ENCODE measurements around the gene SF1. TPM values are rescaled to one million over a fixed set of nuclear protein-coding genes. Genes with fewer than 3 reads are reported as not detected.

Gene SF1
- total RNA-seq, 1 donor from 2014 or later: 263 TPM

DNA sequence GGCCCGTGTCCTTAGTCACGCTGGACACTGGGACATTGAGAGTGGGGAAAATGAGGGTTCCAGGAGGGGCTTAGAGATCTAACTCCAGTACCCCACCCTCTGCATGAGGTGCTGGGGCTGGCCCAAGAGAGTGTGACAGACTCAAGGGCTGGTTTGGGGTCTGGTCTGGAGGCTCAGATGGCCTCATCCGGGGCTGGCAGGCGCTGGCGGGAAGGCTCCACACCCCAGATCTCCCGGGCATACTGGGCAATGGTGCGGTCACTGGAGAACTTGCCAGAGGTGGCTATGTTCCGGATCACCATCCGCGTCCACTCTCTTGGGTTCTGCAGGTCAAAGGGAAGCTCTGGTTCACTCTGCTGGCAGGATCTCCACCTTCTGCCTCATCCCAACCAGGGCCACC, 31.9 kb downstream of the SF1 start:
- no peak for DNase-seq (ENCODE audit: low spot score)

DNA sequence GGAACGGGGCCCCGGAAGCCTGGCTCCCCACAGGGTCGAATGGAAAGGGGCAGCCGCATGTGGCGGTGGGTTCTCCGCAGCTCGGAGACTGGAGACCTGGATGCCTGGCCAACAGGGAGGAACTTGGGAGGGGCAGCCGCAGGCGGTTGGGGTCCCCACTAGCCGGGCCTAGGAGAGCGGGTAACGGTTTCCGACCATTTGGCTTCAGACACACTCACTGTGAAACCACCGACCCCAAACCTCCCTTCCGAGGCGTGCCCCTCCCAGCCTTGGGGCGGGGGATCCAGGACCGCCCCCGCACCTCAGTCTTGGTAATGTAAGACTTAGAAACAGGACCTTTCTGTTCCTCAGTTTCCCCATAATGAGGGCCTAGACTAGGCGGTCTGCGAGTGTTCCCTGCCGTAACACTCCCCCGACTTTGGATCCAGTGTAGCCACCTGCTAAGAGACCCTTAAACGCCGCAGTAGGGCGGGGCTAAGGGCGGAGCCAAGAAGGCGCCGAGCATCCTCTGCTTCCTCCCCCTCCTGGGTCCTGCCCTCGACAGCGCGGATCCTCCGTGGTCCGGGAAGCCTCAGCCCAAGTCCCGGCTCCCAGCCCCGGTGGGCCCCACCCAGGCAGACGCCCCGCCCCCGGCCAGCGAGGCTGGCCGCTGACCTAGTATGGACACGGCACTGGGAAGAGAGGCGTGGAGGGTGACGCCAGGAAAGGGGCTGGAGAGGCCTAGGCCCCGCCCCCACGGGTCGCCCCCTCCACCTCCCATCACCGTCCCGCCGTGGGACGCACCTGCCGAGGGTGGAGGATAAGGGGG, 32.6 kb downstream of the SF1 start:
- peak; percentile 78 for DNase-seq (ENCODE audit: low spot score)

GRCh38 chr11:64745189-64745520, 33.2 kb downstream of the SF1 start:
- DNase-seq (ENCODE audit: low spot score): peak; percentile 77

DNA sequence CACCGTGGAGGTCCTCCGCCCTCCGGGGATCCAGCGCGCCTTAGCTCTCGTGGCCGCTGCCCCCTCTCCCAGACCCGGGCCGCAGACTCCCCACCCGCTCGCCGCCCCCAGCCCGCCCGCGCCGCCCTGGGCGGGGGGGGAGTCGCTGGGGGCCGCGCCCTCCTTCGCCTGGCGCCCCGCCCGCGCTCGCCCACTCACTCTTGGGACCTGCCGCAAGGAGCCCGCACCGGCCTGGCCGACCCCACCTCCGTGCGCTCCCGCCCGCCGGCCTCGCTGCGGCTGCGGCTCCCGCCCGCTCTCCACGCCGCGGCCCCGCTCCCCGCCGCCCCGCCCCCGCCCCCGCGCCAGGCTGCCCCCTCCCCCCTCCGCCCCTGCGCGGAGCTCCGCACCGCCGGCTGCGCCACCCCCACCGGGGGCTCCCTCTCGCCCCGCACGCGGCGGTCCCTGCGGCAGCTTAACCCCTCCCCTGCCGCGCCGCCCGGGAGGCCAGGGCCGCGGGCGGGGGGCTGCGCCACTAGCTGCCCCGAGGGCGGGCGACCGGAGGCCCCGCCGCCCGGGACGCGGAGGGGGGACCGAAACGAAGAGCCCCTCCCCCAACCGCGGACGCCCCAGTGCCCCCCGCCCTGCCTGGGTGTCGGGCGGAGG, 33.7 kb downstream of the SF1 start:
- DNase-seq (ENCODE audit: low spot score): no peak

- DNase-seq (ENCODE audit: low spot score): peak; percentile 73
Measured at GRCh38 chr11:64743591-64744543, 34.5 kb downstream of the SF1 start, which contains the start of gene RASGRP2. Gene RASGRP2, minus strand, starts transcription at chr11:64744142. Its CDS starts 1,276 bp downstream, at chr11:64742866.

GRCh38 chr11:64742889-64743590, 35.3 kb downstream of the SF1 start:
- peak; percentile 67 for DNase-seq (ENCODE audit: low spot score)

- no peak for DNase-seq (ENCODE audit: low spot score)
Measured at GRCh38 chr11:64742087-64742888, 36.1 kb downstream of the SF1 start.

- no peak for DNase-seq (ENCODE audit: low spot score)
Measured at GRCh38 chr11:64741375-64742086, 36.8 kb downstream of the SF1 start.

GRCh38 chr11:64739871-64740270, 38.5 kb downstream of the SF1 start:
- DNase-seq (ENCODE audit: low spot score): no peak

DNA sequence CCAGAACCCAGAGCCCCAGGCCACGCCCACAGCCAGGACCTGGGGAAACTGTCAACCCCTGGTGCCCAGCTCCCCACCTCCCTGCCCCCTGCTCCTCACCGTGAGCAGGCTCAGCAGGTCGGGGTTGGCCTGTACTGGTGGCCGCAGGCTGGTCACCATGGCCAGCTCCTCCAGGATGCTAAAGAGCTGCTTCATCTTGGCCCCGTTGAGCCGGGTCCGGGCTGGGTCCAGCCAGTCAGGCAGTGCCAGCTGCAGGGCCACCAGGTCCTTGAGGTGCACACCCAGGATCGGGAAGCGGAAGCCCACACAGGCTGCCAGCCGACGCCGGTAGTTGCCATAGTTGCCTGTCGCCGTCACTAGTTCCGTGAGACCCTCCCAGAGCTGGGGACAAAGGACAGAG, 41.7 kb downstream of the SF1 start:
- no peak for DNase-seq (ENCODE audit: low spot score)

DNA sequence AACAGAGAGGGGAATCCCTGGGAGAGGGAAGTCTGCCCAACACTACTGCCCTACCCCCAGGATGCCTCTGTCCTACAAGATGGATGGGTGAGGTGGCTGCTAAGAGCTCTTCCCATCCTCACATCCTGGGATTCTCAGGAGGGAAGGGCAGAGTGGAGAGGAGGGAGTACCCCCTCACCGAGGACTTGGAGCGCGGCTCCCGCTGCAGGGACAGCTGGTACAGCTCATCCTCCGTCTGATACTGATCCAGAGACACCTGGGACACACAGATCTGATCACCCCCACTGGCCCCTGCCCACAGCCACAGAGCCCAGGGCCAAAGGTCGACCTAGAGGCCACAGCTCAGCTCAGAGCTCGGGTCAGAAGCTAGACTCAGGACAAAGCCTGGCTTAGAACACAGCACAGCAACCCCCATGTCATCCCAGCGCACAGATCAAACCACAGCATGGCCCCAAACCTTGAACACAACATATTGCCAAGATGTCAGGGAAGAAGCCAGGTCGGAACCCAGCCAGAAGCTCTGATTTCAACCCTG, 42.5 kb downstream of the SF1 start:
- DNase-seq (ENCODE audit: low spot score): no peak

- DNase-seq (ENCODE audit: low spot score): no peak
Measured at GRCh38 chr11:64734811-64735724, 43.3 kb downstream of the SF1 start.

DNA sequence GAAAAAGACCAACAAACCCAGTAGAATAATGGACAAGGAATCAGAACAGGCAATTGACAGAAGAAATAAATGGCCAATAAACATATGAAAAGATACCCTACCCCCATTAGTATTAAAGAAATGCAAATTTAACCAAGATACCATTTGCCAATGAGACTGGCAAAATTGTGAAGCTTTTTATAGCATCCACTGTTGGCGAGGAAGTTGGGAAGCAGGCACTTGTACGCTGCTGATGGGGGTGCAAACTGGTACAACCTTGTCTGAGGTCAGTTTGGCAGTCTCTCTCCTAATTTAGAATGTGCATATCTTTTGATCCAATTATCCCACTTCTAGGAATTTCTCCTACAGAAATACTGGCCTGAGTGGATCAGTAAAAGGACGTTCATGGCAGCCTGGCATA, 46.7 kb downstream of the SF1 start:
- DNase-seq (ENCODE audit: low spot score): no peak

DNA sequence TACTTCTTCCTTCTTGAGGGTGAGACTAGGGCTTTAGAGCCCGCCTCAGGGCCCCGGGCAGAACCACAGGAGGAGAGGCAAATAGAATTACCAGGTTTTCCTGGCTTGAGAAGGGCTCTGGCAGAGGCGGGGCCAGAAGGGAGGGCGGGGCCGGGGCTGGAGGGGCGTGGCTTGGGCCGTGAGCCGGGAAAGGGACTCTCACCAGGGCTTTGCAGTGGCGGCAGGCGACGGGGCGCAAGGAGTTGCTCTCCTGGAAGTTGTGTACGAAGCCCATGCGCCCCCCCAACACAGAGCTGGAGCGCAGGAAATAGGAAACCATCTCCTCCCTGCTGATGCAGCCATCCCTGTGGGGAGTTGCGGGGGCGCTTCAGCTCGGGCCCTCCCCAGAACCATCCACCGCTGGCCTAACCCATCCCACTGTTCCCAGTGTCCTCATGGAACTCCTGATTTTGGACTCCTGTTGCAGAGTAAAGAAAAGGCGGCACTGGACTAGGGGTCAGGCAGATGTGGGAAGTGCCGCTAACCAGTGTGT, 48.4 kb downstream of the SF1 start:
- DNase-seq (ENCODE audit: low spot score): no peak

DNA sequence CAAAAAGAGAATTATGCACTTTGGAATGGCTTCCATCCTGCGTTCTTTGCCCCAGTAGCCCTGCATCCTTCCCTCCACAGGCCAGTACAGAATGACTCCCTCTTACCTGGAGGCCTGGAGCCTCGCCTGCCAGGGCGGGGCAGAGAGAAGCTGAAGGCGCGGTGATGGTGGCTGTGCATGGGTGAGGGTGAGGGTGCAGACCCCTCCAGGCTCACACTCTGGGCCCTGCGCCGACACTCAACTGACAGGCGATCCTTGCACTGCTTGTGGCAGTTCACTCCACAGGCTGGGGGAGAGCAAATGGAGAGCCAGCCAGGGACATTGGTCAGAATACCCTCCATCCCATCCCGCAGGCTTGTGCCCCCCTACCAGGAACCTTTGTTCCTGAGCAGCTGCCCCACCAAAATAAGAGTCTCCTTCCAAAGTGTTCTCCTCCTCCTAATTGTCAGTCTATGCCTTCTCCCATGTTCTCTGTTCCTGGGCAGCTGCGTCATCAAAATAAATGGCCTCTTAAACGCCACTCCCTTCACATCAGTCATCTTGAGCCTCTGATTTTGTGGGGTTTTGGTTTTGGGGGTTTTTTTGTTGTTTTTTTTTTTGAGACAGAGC, 49.5 kb downstream of the SF1 start:
- DNase-seq (ENCODE audit: low spot score): no peak

DNA sequence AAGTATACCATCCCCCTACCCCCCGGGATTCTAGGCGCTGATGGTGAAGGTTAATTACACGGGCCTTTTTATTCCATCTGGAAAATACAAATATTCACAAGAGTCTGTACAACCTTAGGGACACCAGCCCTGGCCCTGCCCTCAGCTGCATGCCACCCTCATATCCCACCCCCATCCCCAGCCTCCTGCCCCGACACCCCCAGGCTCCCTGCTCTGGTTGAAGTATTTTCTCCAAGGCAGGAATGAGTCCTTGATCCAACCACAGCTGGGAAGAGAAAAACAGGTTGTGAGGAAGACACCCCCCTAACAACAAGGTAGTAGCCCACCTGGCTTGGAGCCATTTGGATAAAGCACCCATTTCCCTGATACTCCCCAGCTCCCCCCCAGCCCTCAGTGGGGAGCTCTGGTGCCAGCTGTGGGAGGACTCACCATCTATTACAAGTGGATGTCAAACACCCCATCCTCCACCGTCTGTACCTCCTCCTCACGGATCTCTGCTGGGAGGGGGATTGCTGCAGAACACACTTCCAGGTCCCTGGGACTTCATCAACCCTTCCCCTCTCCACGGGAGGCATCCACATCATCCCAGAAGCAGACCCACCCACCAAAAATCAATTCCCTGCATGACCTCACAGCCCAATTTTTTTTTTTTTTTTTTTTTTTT, 51.3 kb downstream of the SF1 start:
- DNase-seq (ENCODE audit: low spot score): no peak

- DNase-seq (ENCODE audit: low spot score): no peak
Measured at GRCh38 chr11:64726211-64726641, 52.1 kb downstream of the SF1 start.

Measured in mucosa of gallbladder (tissue), 1 donor.